Fibroblast of peridontal ligament (primary cell): ENCODE measurements around the gene PCARE.

Experiments used
- DNase-seq: peaks from one replicate; pipeline ENCODE4 v3.0.0-alpha.2; 2010; ENCODE audit errors: extremely low read depth

The PCARE gene

GRCh38 chr2:29039718-29040480 lies 34.4 kb downstream of the PCARE start:
- DNase-seq = no peak

- no peak for DNase-seq
Observed at GRCh38 chr2:29035016-29035745, 39.1 kb downstream of the PCARE start.

GRCh38 chr2:29033656-29034055 lies 40.7 kb downstream of the PCARE start:
- DNase-seq = no peak

GRCh38 chr2:29033172-29033571 lies 41.2 kb downstream of the PCARE start:
- no peak for DNase-seq

- DNase-seq = no peak
Observed at GRCh38 chr2:29032189-29032588, 42.1 kb downstream of the PCARE start.

- no peak for DNase-seq
Observed at GRCh38 chr2:29031046-29031445, 43.3 kb downstream of the PCARE start.

DNA sequence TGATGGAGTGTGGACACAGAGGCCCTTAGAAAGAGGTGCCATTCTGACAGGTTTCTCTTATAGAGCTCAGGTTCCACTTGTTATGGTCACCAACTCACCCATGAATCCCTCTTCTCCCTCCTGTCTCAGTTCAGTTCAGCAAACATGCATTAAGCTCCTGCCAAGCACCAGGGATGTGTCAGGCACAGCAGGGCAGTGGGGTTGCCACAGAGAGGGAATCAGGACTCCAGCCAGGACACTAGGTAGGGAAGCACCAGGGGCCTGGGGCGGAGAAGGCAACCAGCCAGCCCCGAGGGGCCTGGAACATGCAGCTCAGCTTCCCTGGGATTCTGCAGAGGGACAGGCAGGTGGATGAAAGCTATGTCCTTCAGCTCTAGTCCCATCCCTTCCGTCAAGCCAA lies 48.6 kb downstream of the PCARE start:
- DNase-seq = no peak

DNA sequence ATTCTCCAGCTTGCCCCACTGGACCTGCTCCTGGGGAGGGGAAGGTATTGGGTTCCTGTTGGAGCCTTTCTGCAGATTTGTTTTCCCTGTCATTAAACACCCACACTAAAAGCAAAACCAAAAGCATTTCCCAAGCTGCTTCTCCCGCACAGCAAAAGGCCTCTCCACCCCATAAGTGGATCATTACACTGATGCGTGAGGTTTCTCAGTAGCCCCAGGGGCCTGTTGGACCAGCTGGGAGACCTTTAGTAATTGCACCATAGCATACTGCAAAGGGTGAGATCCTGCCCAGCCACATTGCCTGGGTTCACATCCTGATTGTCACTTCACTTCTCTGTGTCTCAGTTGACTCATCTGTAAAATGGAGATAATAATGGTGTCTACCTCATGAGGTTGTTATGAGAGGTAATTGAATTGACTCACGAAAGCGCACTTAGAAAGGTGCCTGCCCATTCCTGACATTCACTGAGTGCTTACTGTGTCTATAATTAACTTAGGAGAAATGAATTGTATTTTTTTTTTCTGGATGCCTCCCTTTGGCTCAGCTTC lies 49.4 kb downstream of the PCARE start:
- DNase-seq = no peak

DNA sequence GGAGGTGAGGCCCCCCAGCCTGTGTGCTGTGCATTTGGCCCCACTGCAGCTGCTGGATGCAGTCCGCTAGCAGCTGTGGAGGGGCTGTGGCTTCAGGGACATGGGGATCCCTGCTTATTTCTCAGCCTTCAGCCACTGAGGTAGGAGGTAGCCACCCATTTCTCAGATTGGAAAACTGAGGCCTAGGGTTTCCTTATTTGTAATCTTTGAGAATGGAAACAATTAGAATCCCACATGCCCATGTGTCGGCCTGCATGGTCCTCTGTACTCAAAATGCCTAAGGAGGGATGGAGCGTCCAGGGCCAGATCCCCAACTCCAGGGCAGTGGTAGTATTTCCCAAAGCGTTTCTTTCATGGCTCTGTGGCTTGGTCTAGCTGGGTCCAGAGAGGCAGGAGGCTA lies 51.1 kb downstream of the PCARE start:
- DNase-seq = no peak

GRCh38 chr2:29022679-29023078 lies 51.6 kb downstream of the PCARE start:
- no peak for DNase-seq

GRCh38 chr2:29021886-29022285 lies 52.4 kb downstream of the PCARE start:
- DNase-seq = no peak

GRCh38 chr2:29017716-29018435 lies 56.4 kb downstream of the PCARE start:
- DNase-seq = no peak

- no peak for DNase-seq
Observed at GRCh38 chr2:29016504-29016903, 57.8 kb downstream of the PCARE start.

DNA sequence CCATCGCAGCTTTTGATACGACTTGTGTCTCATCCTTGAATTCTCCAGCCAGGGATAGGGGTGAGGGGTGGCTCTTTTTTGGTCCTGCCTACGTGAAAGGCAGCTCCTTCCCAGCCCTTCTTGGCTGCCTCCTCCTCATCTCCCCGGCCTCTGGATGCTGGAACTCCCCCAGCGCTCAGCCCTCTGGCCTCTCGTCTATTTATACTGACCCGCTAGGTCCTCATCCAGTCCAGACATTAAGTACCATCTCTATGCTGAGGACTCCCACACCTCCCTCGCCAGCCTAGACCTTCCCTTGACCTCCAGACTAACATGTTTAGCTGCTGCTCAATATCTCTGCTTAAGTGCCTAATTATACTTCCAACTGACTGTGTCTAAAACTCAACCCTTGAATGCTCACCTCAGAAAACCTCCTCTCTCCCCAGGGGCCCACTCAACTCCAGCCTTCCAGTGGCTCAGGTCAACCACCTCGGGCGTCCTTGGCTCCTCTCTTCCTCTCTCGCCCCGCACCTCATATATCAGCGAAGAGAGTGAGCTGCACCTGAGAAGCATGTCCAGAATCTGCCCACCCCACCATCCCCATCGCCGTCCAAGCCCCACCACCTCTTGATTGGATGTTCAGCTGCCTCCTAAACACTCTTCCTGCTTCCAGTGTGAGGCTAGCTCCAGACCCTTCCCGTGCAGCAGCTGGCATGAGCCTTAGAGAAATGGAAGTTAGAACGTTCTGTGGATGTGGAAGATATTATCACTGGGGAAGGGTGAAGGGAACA lies 58.4 kb downstream of the PCARE start:
- DNase-seq = no peak

DNA sequence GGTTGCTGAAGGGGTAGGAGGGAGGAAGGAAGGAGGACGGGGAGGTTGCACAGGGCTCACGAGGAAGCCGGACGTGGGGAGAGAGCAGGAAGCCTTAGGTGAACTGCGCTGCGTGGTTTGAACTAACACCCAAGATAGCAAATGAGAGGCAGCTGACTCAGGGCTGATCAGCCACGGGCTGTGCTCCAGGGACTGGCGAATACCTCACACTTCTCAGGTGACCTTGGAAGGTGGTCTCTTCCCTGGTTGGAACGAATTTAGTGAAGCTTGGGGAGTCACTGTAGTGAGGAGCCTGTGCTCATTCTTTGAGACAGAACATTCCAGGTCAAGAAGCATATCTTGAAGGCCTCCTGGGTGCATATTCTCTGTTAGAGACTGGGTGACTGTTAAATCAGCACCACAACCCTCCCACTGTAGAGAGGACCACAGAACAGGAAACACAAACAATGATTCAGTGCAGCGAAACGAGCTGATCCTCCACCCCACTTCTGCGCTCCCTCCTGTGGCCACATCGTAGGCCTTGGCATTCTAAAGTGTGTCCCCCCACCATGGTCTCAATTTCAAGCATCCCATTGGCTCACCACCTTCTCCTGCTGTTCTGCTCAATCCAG lies 59.4 kb downstream of the PCARE start:
- DNase-seq = peak; percentile 7

- DNase-seq = no peak
Observed at GRCh38 chr2:29014331-29014730, 60.0 kb downstream of the PCARE start.

DNA sequence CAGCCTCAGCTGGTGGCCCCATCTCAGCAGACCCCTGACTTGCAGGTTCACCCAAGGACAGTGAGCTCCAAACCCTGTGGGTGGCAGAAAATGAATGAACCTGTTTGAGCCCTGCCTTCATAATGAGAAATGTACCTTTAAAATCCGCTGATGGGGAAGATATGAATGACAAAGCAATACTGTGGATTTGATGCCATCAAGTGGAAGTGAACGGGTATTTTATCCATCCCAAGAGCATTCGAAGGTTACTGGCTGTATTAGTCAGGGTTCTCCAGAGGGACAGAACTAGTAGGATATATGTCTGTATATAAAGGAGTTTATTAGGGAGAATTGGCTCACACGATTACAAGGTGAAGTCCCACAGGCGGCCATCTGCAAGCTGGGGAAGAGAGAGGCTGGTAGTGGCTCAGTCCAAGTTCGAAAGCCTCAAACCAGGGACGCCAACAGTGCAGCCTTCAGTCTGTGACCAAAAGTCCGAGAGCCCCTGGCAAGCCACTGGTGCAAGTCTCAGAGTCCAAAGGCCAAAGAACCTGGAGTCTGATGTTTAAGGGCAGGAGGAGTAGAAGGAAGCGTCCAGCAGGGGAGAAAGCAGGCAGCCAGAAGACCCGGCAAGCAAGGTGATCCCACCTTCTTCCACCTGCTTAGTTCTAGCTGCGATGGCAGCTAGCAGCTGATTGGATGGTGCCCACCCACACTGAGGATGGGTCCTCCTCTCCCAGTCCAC lies 61.1 kb downstream of the PCARE start:
- DNase-seq = peak; percentile 19

DNA sequence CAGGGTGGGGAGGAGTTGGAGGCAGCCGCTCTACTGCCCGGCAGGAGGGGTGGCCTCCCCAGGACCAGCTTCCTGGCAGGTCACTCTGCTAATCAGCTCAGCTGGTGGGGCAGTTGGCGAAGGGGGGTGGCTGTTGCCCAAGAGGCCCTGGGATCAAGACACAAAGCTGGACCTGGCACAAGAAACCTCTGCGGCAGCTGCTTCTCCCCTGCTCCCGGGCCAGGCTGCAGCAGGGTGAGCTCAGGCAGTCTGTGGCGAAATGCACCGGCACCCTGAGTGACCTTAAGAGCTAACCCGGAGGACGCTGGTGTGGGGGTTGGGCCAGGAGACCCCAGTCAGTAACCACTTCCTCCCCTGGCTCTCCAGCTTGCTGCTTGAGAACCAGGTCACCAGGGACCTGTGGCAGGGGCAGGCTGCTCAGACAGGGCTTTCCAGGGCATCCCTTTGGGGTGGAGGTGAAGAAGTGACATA lies 62.1 kb downstream of the PCARE start:
- no peak for DNase-seq
